H1 (cell line): ENCODE data around the gene CTDP1. TPM values are rescaled to one million over a fixed set of nuclear protein-coding genes. Genes with fewer than 3 reads are reported as not detected.

ENCODE experiments used
- CTCF ChIA-PET: fragments of 300-600 bp; sonication (Branson Sonifier 250); formaldehyde crosslinking; loops from one replicate; lab custom pipeline; 2021; ENCODE audit not compliant: partially characterized antibody; lab: Charles Lee
- POLR2A ChIA-PET: fragments of 300-600 bp; sonication (Branson Sonifier 250); formaldehyde crosslinking; loops from one replicate; lab custom pipeline; 2021; ENCODE audit warnings: inconsistent platforms; ENCODE audit not compliant: partially characterized antibody; lab: Charles Lee
- DNase-seq, 2 experiments: peaks; one replicate each; pipeline versions ENCODE4 v3.0.0 to v3.0.0-alpha.2; 2010 to 2022; ENCODE audit warnings: low spot score in 2 of 2, low read depth in 1 of 2, mixed read lengths in 1 of 2
- FAIRE-seq: peaks from 2 replicates; lab custom pipeline; 2011; peaks lifted over from hg19 to GRCh38; lab: Jason Lieb, UNC
- H2AFZ ChIP-seq: 2 replicates; pipeline ENCODE4 v1.8.1; 2012; ENCODE audit warnings: low read length, inconsistent platforms
- H2AK5ac ChIP-seq: 2 replicates; pipeline ENCODE4 v1.6.1; 2013; ENCODE audit warnings: low read depth, low read length
- H2BK120ac ChIP-seq: replicated peaks from 2 replicates; pipeline ENCODE3; 2013; ENCODE audit warnings: low read depth, low read length, inconsistent platforms
- H2BK12ac ChIP-seq: 2 replicates; pipeline ENCODE4 v1.6.1; 2013; ENCODE audit warnings: low read depth, low read length
- H2BK15ac ChIP-seq: 2 replicates; pipeline ENCODE4 v1.6.1; 2013; ENCODE audit warnings: low read length
- H2BK20ac ChIP-seq: 2 replicates; pipeline ENCODE4 v1.6.1; 2013; ENCODE audit warnings: low read length
- H2BK5ac ChIP-seq: 2 replicates; pipeline ENCODE4 v1.6.1; 2013; ENCODE audit warnings: low read depth, low read length
- H3K14ac ChIP-seq: 2 replicates; pipeline ENCODE4 v1.6.1; 2013; ENCODE audit warnings: inconsistent platforms; ENCODE audit not compliant: insufficient read length
- H3K18ac ChIP-seq: 2 replicates; pipeline ENCODE4 v1.6.1; 2013; ENCODE audit warnings: low read length; ENCODE audit errors: extremely low read depth
- H3K23ac ChIP-seq: 2 replicates; pipeline ENCODE4 v1.6.1; 2013; ENCODE audit warnings: inconsistent platforms; ENCODE audit not compliant: insufficient read length
- H3K23me2 ChIP-seq: 2 replicates; pipeline ENCODE4 v1.6.1; 2013; ENCODE audit warnings: low read depth, low read length
- H3K27ac ChIP-seq: 2 replicates; pipeline ENCODE4 v1.6.1; 2011; ENCODE audit warnings: low read depth, low read length, inconsistent platforms
- H3K27me3 ChIP-seq, 4 experiments: replicated peaks in 1 of 4; 1 replicate in 1 of 4; 2 replicates in 3 of 4; pipeline versions ENCODE4 v1.6.1 to v1.8.1; 2011 to 2013; ENCODE audit warnings: low read length in 3 of 4, mild to moderate bottlenecking in 3 of 4, inconsistent platforms in 2 of 4, mixed read lengths in 2 of 4, moderate library complexity in 1 of 4; ENCODE audit not compliant: control insufficient read depth in 3 of 4, insufficient read depth in 3 of 4; ENCODE audit errors: extremely low read depth in 1 of 4
- H3K36me3 ChIP-seq, 4 experiments: 2 replicates each; pipeline versions ENCODE4 v1.6.1 to v1.8.1; 2011 to 2013; ENCODE audit warnings: mild to moderate bottlenecking in 4 of 4, low read length in 3 of 4, moderate library complexity in 2 of 4, control low read depth in 1 of 4, inconsistent platforms in 1 of 4; ENCODE audit not compliant: insufficient read depth in 4 of 4, control insufficient read depth in 2 of 4
- H3K4ac ChIP-seq: replicated peaks from 2 replicates; pipeline ENCODE3; 2013; ENCODE audit warnings: low read length, low read depth, mixed read lengths, inconsistent platforms; ENCODE audit not compliant: insufficient read length
- H3K4me1 ChIP-seq, 4 experiments: replicated peaks in 1 of 4; 1 replicate in 1 of 4; 2 replicates in 3 of 4; pipeline versions ENCODE4 v1.6.1 to v1.8.1; 2011 to 2013; ENCODE audit warnings: low read length in 3 of 4, inconsistent platforms in 2 of 4, mixed read lengths in 1 of 4; ENCODE audit not compliant: insufficient read depth in 4 of 4, control insufficient read depth in 3 of 4
- H3K4me2 ChIP-seq, 2 experiments: 2 replicates each; pipeline versions ENCODE4 v1.6.1 to v1.8.1; 2011 to 2013; ENCODE audit warnings: low read depth in 2 of 2, low read length in 2 of 2, control low read depth in 1 of 2, inconsistent platforms in 1 of 2, mild to moderate bottlenecking in 1 of 2; ENCODE audit not compliant: insufficient read depth in 1 of 2
- H3K4me3 ChIP-seq, 4 experiments: fragments of 200-600, 300-600 bp in 1 of 4; sonication (generic), shearing (Covaris generic), sonication (Bioruptor Twin) in 1 of 4; 2 replicates each; pipeline versions ENCODE4 v1.5.1 to v1.8.1; 2011 to 2016; ENCODE audit warnings: low read length in 4 of 4, low read depth in 3 of 4, control low read depth in 2 of 4, inconsistent platforms in 2 of 4, mild to moderate bottlenecking in 2 of 4, mixed read lengths in 1 of 4, moderate library complexity in 1 of 4; ENCODE audit not compliant: insufficient read depth in 2 of 4; ENCODE audit errors: extremely low read depth in 1 of 4
- H3K56ac ChIP-seq: replicated peaks from 2 replicates; pipeline ENCODE3; 2013; ENCODE audit warnings: low read depth, mild to moderate bottlenecking, mixed read lengths, low read length, inconsistent platforms; ENCODE audit not compliant: insufficient read length
- H3K79me1 ChIP-seq: 2 replicates; pipeline ENCODE4 v1.6.1; 2013; ENCODE audit warnings: low read depth, low read length, control low read depth
- H3K79me2 ChIP-seq, 2 experiments: 2 replicates each; pipeline versions ENCODE4 v1.6.1 to v1.8.1; 2012 to 2013; ENCODE audit warnings: low read length in 2 of 2, mild to moderate bottlenecking in 2 of 2, inconsistent platforms in 1 of 2; ENCODE audit not compliant: insufficient read depth in 2 of 2, control insufficient read depth in 1 of 2
- H3K9ac ChIP-seq, 4 experiments: replicated peaks in 1 of 4; 1 replicate in 1 of 4; 2 replicates in 3 of 4; pipeline versions ENCODE4 v1.6.1 to v1.8.1; 2011 to 2013; ENCODE audit warnings: low read depth in 3 of 4, low read length in 3 of 4, control low read depth in 2 of 4, mild to moderate bottlenecking in 2 of 4, moderate library complexity in 2 of 4, inconsistent platforms in 1 of 4; ENCODE audit errors: extremely low read depth in 1 of 4
- H3K9me3 ChIP-seq, 2 experiments: 2 replicates each; pipeline versions ENCODE4 v1.6.1 to v1.8.1; 2012 to 2013; ENCODE audit warnings: mild to moderate bottlenecking in 2 of 2, moderate library complexity in 2 of 2, control low read depth in 1 of 2, inconsistent platforms in 1 of 2, low read depth in 1 of 2, low read length in 1 of 2, mixed read lengths in 1 of 2; ENCODE audit not compliant: insufficient read depth in 2 of 2
- H4K20me1 ChIP-seq, 2 experiments: replicated peaks in 1 of 2; 2 replicates each; pipeline versions ENCODE3 to v1.8.1; 2011 to 2013; ENCODE audit warnings: inconsistent platforms in 2 of 2, low read length in 2 of 2, mild to moderate bottlenecking in 1 of 2; ENCODE audit not compliant: insufficient read depth in 2 of 2, control insufficient read depth in 1 of 2
- H4K5ac ChIP-seq: 2 replicates; pipeline ENCODE4 v1.6.1; 2013; ENCODE audit warnings: low read length, low read depth, mixed read lengths, inconsistent platforms; ENCODE audit not compliant: insufficient read length
- H4K8ac ChIP-seq: 2 replicates; pipeline ENCODE4 v1.8.0; 2013; ENCODE audit warnings: mild to moderate bottlenecking, moderate library complexity, low read length, inconsistent platforms; ENCODE audit not compliant: insufficient read depth; ENCODE audit errors: extremely low read depth
- H4K91ac ChIP-seq: replicated peaks from 2 replicates; pipeline ENCODE3; 2013; ENCODE audit warnings: low read length, mixed read lengths, inconsistent platforms; ENCODE audit not compliant: insufficient read length
- MAFK ChIP-seq: IDR thresholded peaks from 2 replicates; pipeline ENCODE4 v1.6.1; 2012; ENCODE audit warnings: low read depth, mild to moderate bottlenecking, improper control_type of control experiment, low read length
- NANOG ChIP-seq: IDR thresholded peaks from 2 replicates; pipeline ENCODE4 v1.6.1; 2011; ENCODE audit warnings: low read length, low read depth, mild to moderate bottlenecking, inconsistent platforms; ENCODE audit not compliant: insufficient read depth, poor library complexity, severe bottlenecking
- RNF2 ChIP-seq: fragments of 200-900, 300-1000 bp; sonication (generic); IDR thresholded peaks from 2 replicates; pipeline ENCODE4 v1.7.1; 2016; ENCODE audit warnings: borderline replicate concordance, low read depth, mild to moderate bottlenecking, antibody characterized with exemption, low read length; ENCODE audit not compliant: poor library complexity, severe bottlenecking; ENCODE audit errors: missing control alignments
- SRF ChIP-seq: IDR thresholded peaks from 2 replicates; pipeline ENCODE4 v1.6.1; 2011; ENCODE audit warnings: mild to moderate bottlenecking, low read depth, low read length, moderate library complexity
- ZNF274 ChIP-seq: IDR thresholded peaks from 2 replicates; pipeline ENCODE4 v1.7.0; 2012; ENCODE audit warnings: low read length, borderline replicate concordance; ENCODE audit errors: extremely low read depth
- WGBS, 2 experiments: shearing (Covaris generic) in 1 of 2; methylation state at CpG; one replicate each; pipeline versions ENCODE4 v1.1.6 to v1.1.7; 2013 to 2015; ENCODE audit warnings: low lambda C conversion rate in 2 of 2, mixed read lengths in 2 of 2, inconsistent platforms in 1 of 2, low coverage in 1 of 2, missing lambda C conversion rate in 1 of 2; ENCODE audit not compliant: insufficient replicate concordance in 2 of 2, insufficient coverage in 1 of 2, insufficient read length in 1 of 2; ENCODE audit errors: extremely low coverage in 1 of 2, missing lambda C conversion rate in 1 of 2; 5-methylcytosine and 5-hydroxymethylcytosine counted together
- polyA plus RNA-seq, 7 experiments: library from polyadenylated mRNA; depleted of rRNA in 3 of 7; stranded (reverse) in 5 of 7; unstranded in 2 of 7; fragments of >200 nt in 5 of 7; fragments of 200-250 nt in 2 of 7; gene quantifications; 1 replicate in 5 of 7; 2 replicates in 1 of 7; 4 replicates in 1 of 7; pipeline versions ENCODE4 v1.2.1 to v1.2.3, GENCODE V29; 2011 to 2013; ENCODE audit warnings: missing spikeins in 2 of 7, mixed read lengths in 2 of 7
- total RNA-seq: library from RNA; stranded (reverse); fragmentation: NEBNext Ultra II Directional; extraction: Animal tissue kit (Norgen Biotek cat#: 25700); gene quantifications from 2 replicates; pipeline ENCODE4 v1.2.1, GENCODE V29; 2021
- TF ChIP-seq, protein P1 (sequence below): IDR thresholded peaks from 2 replicates; pipeline ENCODE4 v1.6.1; 2012; ENCODE audit warnings: inconsistent platforms

Gene CTDP1
- total and polyA plus RNA-seq, 2 of the 8 experiments (the other 6 are each of a cell fraction or from before 2014, with no cell fraction given) = 16.6 to 37.0 TPM

DNA sequence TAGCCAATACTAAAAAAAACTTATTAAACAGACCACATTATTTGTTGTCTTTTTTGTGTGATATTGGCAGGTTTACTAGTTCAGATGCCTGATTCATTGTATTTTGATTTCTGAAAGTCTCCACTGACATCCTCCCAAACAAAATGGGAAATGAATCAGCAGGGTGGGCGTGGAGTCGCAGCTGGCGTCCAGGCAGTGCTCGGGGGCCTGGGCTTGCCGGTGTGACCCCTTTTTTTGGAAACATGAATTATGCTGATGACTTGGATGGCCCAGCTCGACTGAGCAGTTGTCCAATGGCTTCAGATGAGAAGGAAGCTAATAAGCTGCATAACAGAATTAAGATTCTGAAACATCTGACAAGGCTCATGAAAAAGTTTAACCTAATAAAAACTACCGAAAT, 116.4 kb downstream of the CTDP1 start:
- Histone ChIP-seq H3K27ac (no peak overlapping the region), H3K9me3 (no peaks in the 10 kb centered on the region), H3K4ac (no peak overlapping the region), H2BK5ac (no peak overlapping the region), H2BK120ac (no peak overlapping the region), H2AK5ac (no peak overlapping the region), H3K79me1 (no peaks in the 10 kb centered on the region), H4K20me1 (peaks cover 1 to 6% of the 10 kb centered on the region in 2 experiments), H4K8ac (no peak overlapping the region), H3K18ac (no peak overlapping the region), H3K4me3 (no peak overlapping the region), H3K23ac (no peak overlapping the region), H3K9ac (no peak overlapping the region), H3K56ac (no peak overlapping the region), H2BK15ac (no peak overlapping the region), H4K91ac (no peak overlapping the region), H2BK20ac (no peak overlapping the region), H2BK12ac (no peak overlapping the region), H3K4me2 (no peak overlapping the region), H3K14ac (no peak overlapping the region), H3K23me2 (peaks cover 8% of the 10 kb centered on the region; the same call in 1 of the 2 replicates), H4K5ac (no peak overlapping the region), H3K36me3 (no peaks in the 10 kb centered on the region), H3K79me2 (no peaks in the 10 kb centered on the region), H3K27me3 (peaks cover 22 to 45% (median 41%) of the 10 kb centered on the region in 4 experiments), H2AFZ (no peak overlapping the region), H3K4me1 (peaks cover 0 to 12% (median 5%) of the 10 kb centered on the region in 4 experiments; a peak in 5 of 7 replicates)
- DNase-seq (no peak), FAIRE-seq (no peak)
- ChIA-PET CTCF (interaction anchor here (1.1 kb wide), 1 partner anchor 25 kb away, joined by 5 read pairs; no protein-coding TSS in a partner anchor), POLR2A (no interaction called here)
- TF ChIP-seq ZNF274 (no peak), SRF (no peak), NANOG (no peak), RNF2 (no peak), MAFK (no peak)
- TF ChIP-seq, protein P1, sequence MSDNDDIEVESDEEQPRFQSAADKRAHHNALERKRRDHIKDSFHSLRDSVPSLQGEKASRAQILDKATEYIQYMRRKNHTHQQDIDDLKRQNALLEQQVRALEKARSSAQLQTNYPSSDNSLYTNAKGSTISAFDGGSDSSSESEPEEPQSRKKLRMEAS = no peak
- WGBS, 2 experiments = 91% methylated on average over 7 of the region's 7 CpGs; no CpG with 5 or more reads in 1 of the 2 experiments
